ENCODE measurements around the gene LYRM9.

- no peak for TF ChIP-seq ZNF274 (IDR thresholded peaks at IDR 0.05; ENCODE audit: borderline replicate concordance, extremely low read depth, low read length)
- TF ChIP-seq MAFK (IDR thresholded peaks at IDR 0.05; ENCODE audit: low read depth, low read length): no peak
- no peak for TF ChIP-seq JUND (IDR thresholded peaks at IDR 0.05; ENCODE audit: low read length)
- no peak for TF ChIP-seq GTF2F1 (IDR thresholded peaks at IDR 0.05; ENCODE audit: borderline replicate concordance, low read depth, low read length)
- no peak for TF ChIP-seq CEBPB (IDR thresholded peaks at IDR 0.05; ENCODE audit: low read depth, low read length)
- no peak for TF ChIP-seq CTCF (IDR thresholded peaks at IDR 0.05; ENCODE audit: control extremely low read depth in 1 of 3, insufficient read depth in 1 of 3, low read depth in 1 of 3, low read length in 3 of 3)
Measured at GRCh38 chr17:27906623-27907022, 13.5 kb upstream of the LYRM9 start.

Data from H1 (cell line).